MM.1S (cell line): ENCODE results near the gene LYPD3.

Source experiments
- CTCF ChIP-seq: fragments of 300-600 bp; sonication (generic); IDR thresholded peaks from 2 replicates; pipeline ENCODE4 v1.5.1; 2016; ENCODE audit warnings: antibody characterized with exemption, low read length, mixed read lengths
- EZH2 ChIP-seq: fragments of 300-600 bp; sonication (generic); optimal IDR thresholded peaks from 2 replicates; pipeline ENCODE3; 2017; ENCODE audit warnings: low read depth, mild to moderate bottlenecking, antibody characterized with exemption, low read length, mixed read lengths
- EZH2phosphoT487 ChIP-seq: fragments of 300-600 bp; sonication (generic); IDR thresholded peaks from 2 replicates; pipeline ENCODE4 v1.6.1; 2018; ENCODE audit warnings: antibody characterized with exemption, low read length

GRCh38 chr19:43505186-43505456 lies 39.7 kb upstream of the LYPD3 start:
- TF ChIP-seq EZH2 (no peak), CTCF (no peak), EZH2phosphoT487 (no peak)
